C4-2B (cell line): ENCODE data around the gene GLB1L2.

Source experiments
- CTCF ChIP-seq: fragments of 450-650 bp; conservative IDR thresholded peaks from 2 replicates; pipeline ENCODE4 v1.5.1; 2017; ENCODE audit warnings: mild to moderate bottlenecking
- ZFX ChIP-seq: fragments of 450-650 bp; IDR thresholded peaks from 2 replicates; pipeline ENCODE4 v1.6.1; 2017

GRCh38 chr11:134412203-134413042 is 80.6 kb downstream of the GLB1L2 start, which contains the start of gene B3GAT1:
- TF ChIP-seq CTCF (no peak), ZFX (no peak)
